Heart left ventricle (tissue), 16 donors: ENCODE measurements around the gene DDX51. TPM values are rescaled to one million over a fixed set of nuclear protein-coding genes. Genes with fewer than 3 reads are reported as not detected.
"Not testable (repeated sequence)": the region's sequence is repeated elsewhere in the genome, so short reads cannot be mapped to it uniquely, and the experiment has no call there.

Experiments used
- ATAC-seq, 4 donors: fragments of 200-7000 bp; cut with Tn5 transposase; one replicate each; pipeline ENCODE4 v1.9.1; 2020 to 2022; ENCODE audit warnings: moderate library complexity in 4 of 4, mild to moderate bottlenecking in 3 of 4, moderate number of reproducible peaks in 1 of 4
- DNase-seq, 5 donors: peaks; one replicate each; pipeline ENCODE4 v3.0.0-alpha.2; 2020
- H3K27ac ChIP-seq, 12 donors: fragments of 200-600 bp; sonication (generic) in 4 of 12; one replicate each; pipeline versions ENCODE4 v1.5.0 to v1.8.0; 2016 to 2022; ENCODE audit warnings: mild to moderate bottlenecking in 2 of 12
- H3K27me3 ChIP-seq, 9 donors: fragments of 200-600 bp; sonication (generic) in 2 of 9; one replicate each; pipeline versions ENCODE4 v1.5.1 to v1.8.0; 2016 to 2022; ENCODE audit warnings: mild to moderate bottlenecking in 3 of 9
- H3K36me3 ChIP-seq, 9 donors: fragments of 200-600 bp; sonication (generic) in 2 of 9; one replicate each; pipeline versions ENCODE4 v1.5.0 to v1.8.0; 2018 to 2022; ENCODE audit warnings: mild to moderate bottlenecking in 2 of 9
- H3K4me1 ChIP-seq, 12 donors: fragments of 200-600 bp; sonication (generic) in 4 of 12; one replicate each; pipeline versions ENCODE4 v1.5.0 to v1.8.0; 2016 to 2022; ENCODE audit warnings: mild to moderate bottlenecking in 3 of 12
- H3K4me3 ChIP-seq, 12 donors: fragments of 200-600 bp; sonication (generic) in 4 of 12; one replicate each; pipeline versions ENCODE4 v1.5.0 to v1.8.0; 2017 to 2022; ENCODE audit warnings: mild to moderate bottlenecking in 9 of 12, moderate library complexity in 4 of 12
- H3K9me3 ChIP-seq, 12 donors: fragments of 200-600 bp; sonication (generic) in 4 of 12; one replicate each; pipeline versions ENCODE4 v1.5.0 to v1.8.0; 2016 to 2022; ENCODE audit warnings: mild to moderate bottlenecking in 1 of 12
- POLR2A ChIP-seq, 2 donors: fragments of 450-650 bp; IDR thresholded peaks; one replicate each; pipeline ENCODE4 v1.6.1; 2017; ENCODE audit warnings: antibody characterized with exemption in 2 of 2, mild to moderate bottlenecking in 2 of 2, moderate library complexity in 2 of 2
- WGBS, 4 donors: extraction: QIAGEN DNeasy Blood & Tissue Kit in 2 of 4; methylation state at CpG; one replicate each; pipeline versions ENCODE4 v1.1.5 to v1.1.7; 2013 to 2018; 5-methylcytosine and 5-hydroxymethylcytosine counted together
- intact Hi-C, 10 donors: fragments of 100-400 bp; cut with DNase I; formaldehyde crosslinking; loops; one replicate each; pipeline versions ENCODE4 v1.11.1 to v1.14.2; 2022
- polyA plus RNA-seq, 2 donors: library from polyadenylated mRNA; stranded (reverse); fragments of 200-250 nt; gene quantifications; one replicate each; pipeline ENCODE4 v1.2.3, GENCODE V29; 2013
- total RNA-seq, 9 donors: library from RNA; depleted of rRNA in 2 of 9; stranded (reverse); fragments of >200 nt in 2 of 9; fragmentation: NEBNext Ultra II Directional in 3 of 9; extraction: Animal tissue kit (Norgen Biotek cat#: 25700) in 3 of 9; gene quantifications; one replicate each; pipeline versions ENCODE4 v1.1.0 to v1.2.4, GENCODE V29; 2016 to 2023
- TF ChIP-seq, protein P1 (sequence below), 12 donors: fragments of 200-600 bp; sonication (generic) in 4 of 12; IDR thresholded peaks; one replicate each; pipeline versions ENCODE4 v1.5.0 to v1.8.0; 2018 to 2022; ENCODE audit warnings: antibody characterized with exemption in 12 of 12, mild to moderate bottlenecking in 5 of 12
- donor health status: ischemic (EF 13 %, LVEDD 7.1; RV severe dilation, severe dysfunction).
- donor health status: healthy with polysubstance abuse.
- donor health status: DM: no; HTN: yes; CAD: no.
- donor health status: DM: no; HTN: no; CAD: no.
- donor health status: ischemic (EF 25% LVEDD 6.9; RV normal size, moderate dysfunction).
- donor health status: ischemic (EF 25% LVEDD 5.7; RV mildly dilated, moderate dysfunction).
- donor health status: healthy.
- donor health status: DM: yes; HTN: yes; CAD: no.
- donor health status: ischemic (EF 35%, LVEDD 5.7; RV mildly dilated, moderate dysfunction).
- donor health status: nonischemic (EF 11% LVEDD 7.7; RV severe dilation, severe dysfunction).
- donor health status: DM: yes; HTN: yes; CAD: no.
- donor health status: PGD.
- donor health status: ischemic (EF 29% LVEDD 5.4; RV normal size, mild dysfunction).
- donor health status: nonischemic (EF 23%, LVEDD 6.1; RV moderate dilation, normal function).

DDX51 gene
- total and polyA plus RNA-seq, 11 donors: 4.1 to 14.7 (median 8.6) TPM

DNA sequence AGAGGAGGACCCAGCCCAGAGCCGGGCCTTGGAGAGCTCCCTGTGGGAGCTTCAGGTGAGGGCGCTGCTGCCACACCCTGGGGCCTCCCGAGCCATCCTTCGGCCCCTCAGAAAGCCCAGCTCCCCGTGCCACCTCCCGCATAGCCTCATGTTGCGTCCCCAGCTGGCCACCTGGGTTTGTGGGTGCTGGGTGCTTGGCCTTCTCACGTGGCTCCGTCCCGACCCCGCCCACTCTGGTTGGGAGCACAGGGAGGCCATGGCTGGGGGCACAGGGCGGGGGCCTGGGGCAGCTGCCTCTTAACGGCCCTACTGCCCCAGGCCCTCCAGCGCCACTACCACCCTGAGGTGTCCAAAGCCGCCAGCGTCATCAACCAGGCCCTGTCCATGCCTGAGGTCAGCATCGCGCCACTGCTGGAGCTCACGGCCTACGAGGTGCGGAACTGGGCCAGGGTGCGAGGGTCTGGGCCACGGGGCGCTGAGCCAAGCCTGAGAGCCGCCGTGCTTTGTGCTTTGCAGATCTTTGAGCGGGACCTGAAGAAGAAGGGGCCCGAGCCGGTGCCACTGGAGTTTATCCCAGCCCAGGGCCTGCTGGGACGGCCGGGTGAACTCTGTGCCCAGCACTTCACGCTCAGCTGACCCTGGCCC, 7.8 kb upstream of the DDX51 start:
- H3K27ac ChIP-seq: no peak overlapping the region
- no peak for TF ChIP-seq POLR2A (IDR thresholded peaks at IDR 0.05)
- TF ChIP-seq, protein P1, sequence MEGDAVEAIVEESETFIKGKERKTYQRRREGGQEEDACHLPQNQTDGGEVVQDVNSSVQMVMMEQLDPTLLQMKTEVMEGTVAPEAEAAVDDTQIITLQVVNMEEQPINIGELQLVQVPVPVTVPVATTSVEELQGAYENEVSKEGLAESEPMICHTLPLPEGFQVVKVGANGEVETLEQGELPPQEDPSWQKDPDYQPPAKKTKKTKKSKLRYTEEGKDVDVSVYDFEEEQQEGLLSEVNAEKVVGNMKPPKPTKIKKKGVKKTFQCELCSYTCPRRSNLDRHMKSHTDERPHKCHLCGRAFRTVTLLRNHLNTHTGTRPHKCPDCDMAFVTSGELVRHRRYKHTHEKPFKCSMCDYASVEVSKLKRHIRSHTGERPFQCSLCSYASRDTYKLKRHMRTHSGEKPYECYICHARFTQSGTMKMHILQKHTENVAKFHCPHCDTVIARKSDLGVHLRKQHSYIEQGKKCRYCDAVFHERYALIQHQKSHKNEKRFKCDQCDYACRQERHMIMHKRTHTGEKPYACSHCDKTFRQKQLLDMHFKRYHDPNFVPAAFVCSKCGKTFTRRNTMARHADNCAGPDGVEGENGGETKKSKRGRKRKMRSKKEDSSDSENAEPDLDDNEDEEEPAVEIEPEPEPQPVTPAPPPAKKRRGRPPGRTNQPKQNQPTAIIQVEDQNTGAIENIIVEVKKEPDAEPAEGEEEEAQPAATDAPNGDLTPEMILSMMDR (IDR thresholded peaks at IDR 0.05): no peak
- peaks cover 0 to 37% (median 4%) of the 10 kb centered on the region in 9 donors for H3K36me3 ChIP-seq
- WGBS, 4 donors: 91 to 93% (median 92%) methylated on average over 21 to 32 of the region's 32 CpGs
- no peaks in the 10 kb centered on the region for H3K9me3 ChIP-seq
- intact Hi-C loops: loop anchor here in 8 of 10 donors (5.0 to 10.0 kb wide), 6 partner anchors 263 to 793 kb away; partner anchors contain the start of genes P2RX2 (in 4 of the 8) and LRCOL1 (in 3 of the 8)
- DNase-seq: peak in 3 of 5 donors; percentile 14 to 60 (median 26)
- H3K27me3 ChIP-seq: no peaks in the 10 kb centered on the region
- no peak overlapping the region for H3K4me3 ChIP-seq
- ATAC-seq: no peak
- H3K4me1 ChIP-seq: peaks cover 0 to 12% (median 4%) of the 10 kb centered on the region in 12 donors

- H3K36me3 ChIP-seq: peaks cover 0 to 37% (median 4%) of the 10 kb centered on the region in 9 donors
- H3K9me3 ChIP-seq: no peaks in the 10 kb centered on the region
- DNase-seq (peak in 2 of 5 donors; percentile 24 to 57), ATAC-seq (no peak)
- WGBS, 4 donors: 94 to 97% (median 95%) methylated on average over 20 to 36 of the region's 36 CpGs
- TF ChIP-seq, protein P1 (IDR thresholded peaks at IDR 0.05): no peak
- no peak for TF ChIP-seq POLR2A (IDR thresholded peaks at IDR 0.05)
- H3K27ac ChIP-seq: no peak overlapping the region
- intact Hi-C loops: loop anchor here in 8 of 10 donors (5.0 to 10.0 kb wide), 6 partner anchors 264 to 794 kb away; partner anchors contain the start of genes P2RX2 (in 4 of the 8) and LRCOL1 (in 3 of the 8)
- H3K4me3 ChIP-seq: no peak overlapping the region
- H3K4me1 ChIP-seq: peaks cover 0 to 12% (median 4%) of the 10 kb centered on the region in 12 donors
- H3K27me3 ChIP-seq: no peaks in the 10 kb centered on the region
Observed at GRCh38 chr12:132151145-132151765, 7.1 kb upstream of the DDX51 start.

GRCh38 chr12:132150780-132151144, 6.6 kb upstream of the DDX51 start:
- no peak overlapping the region for H3K4me3 ChIP-seq
- intact Hi-C loops: loop anchor here in 8 of 10 donors (5.0 to 10.0 kb wide), 6 partner anchors 264 to 794 kb away; partner anchors contain the start of genes P2RX2 (in 4 of the 8) and LRCOL1 (in 3 of the 8)
- H3K27ac ChIP-seq: no peak overlapping the region
- no peaks in the 10 kb centered on the region for H3K27me3 ChIP-seq
- peaks cover 0 to 12% (median 5%) of the 10 kb centered on the region in 12 donors for H3K4me1 ChIP-seq
- H3K9me3 ChIP-seq: no peaks in the 10 kb centered on the region
- peak in 1 of 5 donors; percentile 16 for DNase-seq
- ATAC-seq: no peak
- peaks cover 0 to 37% (median 4%) of the 10 kb centered on the region in 9 donors for H3K36me3 ChIP-seq
- TF ChIP-seq, protein P1 (IDR thresholded peaks at IDR 0.05): no peak
- no peak for TF ChIP-seq POLR2A (IDR thresholded peaks at IDR 0.05)
- 92 to 100% (median 96%) methylated on average over 4 to 6 of the region's 6 CpGs for WGBS, 4 donors

DNA sequence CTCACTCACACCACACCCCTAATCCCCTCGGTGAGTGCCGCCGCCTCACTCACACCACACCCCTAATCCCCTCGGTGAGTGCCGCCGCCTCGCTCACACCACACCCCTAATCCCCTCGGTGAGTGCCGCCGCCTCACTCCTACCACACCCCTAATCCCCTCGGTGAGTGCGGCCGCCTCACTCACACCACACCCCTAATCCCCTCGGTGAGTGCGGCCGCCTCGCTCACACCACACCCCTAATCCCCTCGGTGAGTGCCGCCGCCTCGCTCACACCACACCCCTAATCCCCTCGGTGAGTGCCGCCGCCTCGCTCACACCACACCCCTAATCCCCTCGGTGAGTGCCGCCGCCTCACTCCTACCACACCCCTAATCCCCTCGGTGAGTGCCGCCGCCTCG, 5.4 kb upstream of the DDX51 start:
- H3K27me3 ChIP-seq, ATAC-seq, H3K9me3 ChIP-seq, H3K27ac ChIP-seq, intact Hi-C loops, H3K4me3 ChIP-seq, DNase-seq: not testable (repeated sequence)
- H3K4me1 ChIP-seq: peaks cover 0 to 22% (median 14%) of the 10 kb centered on the region in 12 donors
- peaks cover 0 to 37% (median 4%) of the 10 kb centered on the region in 9 donors for H3K36me3 ChIP-seq
- 92 to 98% (median 94%) methylated on average over 12 to 23 of the region's 32 CpGs for WGBS, 4 donors
